GM18870 (cell line): Measurements from ENCODE around the gene IQCM.
"Not testable (repeated sequence)": the region's sequence is repeated elsewhere in the genome, so short reads cannot be mapped to it uniquely, and the experiment has no call there.

Experiments
- ATAC-seq: cut with Tn5 transposase; IDR thresholded peaks from one replicate; pipeline ENCODE4 v1.9.1; 2021; ENCODE audit warnings: moderate library complexity; ENCODE audit not compliant: unreplicated experiment

Gene IQCM

GRCh38 chr4:149589826-149590225 lies 225.8 kb downstream of the IQCM start:
- ATAC-seq: no peak

GRCh38 chr4:149584722-149585121 lies 230.9 kb downstream of the IQCM start:
- no peak for ATAC-seq

GRCh38 chr4:149574971-149575370 lies 240.7 kb downstream of the IQCM start:
- peak; percentile 86 for ATAC-seq

- no peak for ATAC-seq
These were observed 242.9 kb downstream of the IQCM start for GRCh38 chr4:149572716-149573115.

- ATAC-seq: no peak
These were observed 259.8 kb downstream of the IQCM start for GRCh38 chr4:149555799-149556198.

- ATAC-seq: no peak
These were observed 260.5 kb downstream of the IQCM start for GRCh38 chr4:149555146-149555545.

- no peak for ATAC-seq
These were observed 261.6 kb downstream of the IQCM start for GRCh38 chr4:149553959-149554520.

GRCh38 chr4:149552601-149553000 lies 263.0 kb downstream of the IQCM start:
- no peak for ATAC-seq

GRCh38 chr4:149549911-149550310 lies 265.7 kb downstream of the IQCM start:
- ATAC-seq: no peak

- no peak for ATAC-seq
These were observed 280.9 kb downstream of the IQCM start for GRCh38 chr4:149534779-149535178.

- no peak for ATAC-seq
These were observed 283.8 kb downstream of the IQCM start for GRCh38 chr4:149531861-149532260.

GRCh38 chr4:149523039-149523438 lies 292.6 kb downstream of the IQCM start:
- no peak for ATAC-seq

GRCh38 chr4:149521611-149522425 lies 293.8 kb downstream of the IQCM start:
- no peak for ATAC-seq

GRCh38 chr4:149518471-149518870 lies 297.2 kb downstream of the IQCM start:
- no peak for ATAC-seq

GRCh38 chr4:149513081-149513480 lies 302.6 kb downstream of the IQCM start:
- ATAC-seq: no peak

GRCh38 chr4:149512501-149512900 lies 303.1 kb downstream of the IQCM start:
- no peak for ATAC-seq

GRCh38 chr4:149511558-149512298 lies 303.9 kb downstream of the IQCM start:
- ATAC-seq: no peak

- ATAC-seq: not testable (repeated sequence)
These were observed 308.3 kb downstream of the IQCM start for GRCh38 chr4:149507309-149507708.

GRCh38 chr4:149500806-149501205 lies 314.8 kb downstream of the IQCM start:
- ATAC-seq: no peak

GRCh38 chr4:149499726-149500125 lies 315.9 kb downstream of the IQCM start:
- no peak for ATAC-seq

GRCh38 chr4:149498246-149498645 lies 317.4 kb downstream of the IQCM start:
- ATAC-seq: no peak

GRCh38 chr4:149493492-149493891 lies 322.2 kb downstream of the IQCM start:
- no peak for ATAC-seq
